HTR-8/SVneo (cell line): ENCODE data around the gene DGCR6L.
A peak's percentile ranks its signal among the peaks of the same experiment; 100 is the strongest.
"Not testable (repeated sequence)": the region's sequence is repeated elsewhere in the genome, so short reads cannot be mapped to it uniquely, and the experiment has no call there.

Experiments
- DNase-seq: peaks from one replicate; pipeline ENCODE4 v3.0.0; 2011; ENCODE audit warnings: low spot score, mixed read lengths; ENCODE audit not compliant: insufficient read length
- FAIRE-seq: peaks from 2 replicates; lab custom pipeline; 2011; peaks lifted over from hg19 to GRCh38; lab: Jason Lieb, UNC

The DGCR6L gene

GRCh38 chr22:20311249-20312062 is 8.4 kb downstream of the DGCR6L start:
- not testable (repeated sequence) for DNase-seq
- FAIRE-seq = peak; percentile 72

GRCh38 chr22:20310773-20311172 is 9.1 kb downstream of the DGCR6L start:
- FAIRE-seq, DNase-seq: not testable (repeated sequence)

GRCh38 chr22:20310180-20310579 is 9.7 kb downstream of the DGCR6L start:
- not testable (repeated sequence) for DNase-seq
- FAIRE-seq = peak; percentile 81

GRCh38 chr22:20308806-20309650 is 10.8 kb downstream of the DGCR6L start:
- not testable (repeated sequence) for FAIRE-seq, DNase-seq

GRCh38 chr22:20307448-20308447 is 12.1 kb downstream of the DGCR6L start:
- not testable (repeated sequence) for FAIRE-seq, DNase-seq

GRCh38 chr22:20306646-20307447 is 13.0 kb downstream of the DGCR6L start:
- DNase-seq, FAIRE-seq: not testable (repeated sequence)

GRCh38 chr22:20305894-20306645 is 13.8 kb downstream of the DGCR6L start:
- DNase-seq (no peak), FAIRE-seq (no peak)

- not testable (repeated sequence) for DNase-seq
These were observed 14.5 kb downstream of the DGCR6L start for GRCh38 chr22:20305230-20305893.

GRCh38 chr22:20304646-20305045 is 15.2 kb downstream of the DGCR6L start:
- FAIRE-seq = no peak
- DNase-seq = no peak

More at GRCh38 chr22:20305230-20305893, 14.5 kb downstream of the DGCR6L start:
- FAIRE-seq = peak; percentile 55

- peak; percentile 58 for FAIRE-seq
- not testable (repeated sequence) for DNase-seq
These were observed 16.7 kb downstream of the DGCR6L start for GRCh38 chr22:20303229-20303534.

GRCh38 chr22:20302438-20303228 is 17.2 kb downstream of the DGCR6L start:
- no peak for DNase-seq
- no peak for FAIRE-seq

GRCh38 chr22:20299746-20300136 is 20.1 kb downstream of the DGCR6L start:
- peak; percentile 92 for FAIRE-seq

GRCh38 chr22:20298803-20299745 is 20.8 kb downstream of the DGCR6L start:
- peak; percentile 40 for FAIRE-seq
- peak; percentile 66 for DNase-seq

More at GRCh38 chr22:20299746-20300136, 20.1 kb downstream of the DGCR6L start:
- no peak for DNase-seq

GRCh38 chr22:20298110-20298802 is 21.6 kb downstream of the DGCR6L start:
- no peak for FAIRE-seq
- DNase-seq = no peak

- FAIRE-seq (no peak), DNase-seq (no peak)
These were observed 22.3 kb downstream of the DGCR6L start for GRCh38 chr22:20297414-20298109.
